ENCODE results near the gene PLEKHH3. TPM values are rescaled to one million over a fixed set of nuclear protein-coding genes. Genes with fewer than 3 reads are reported as not detected.
A peak's percentile ranks its signal among the peaks of the same experiment; 100 is the strongest.

The PLEKHH3 gene
- total and polyA plus RNA-seq, 2 of the 4 experiments (the other 2 are of a cell fraction) = 2.9 to 10.5 TPM

DNA sequence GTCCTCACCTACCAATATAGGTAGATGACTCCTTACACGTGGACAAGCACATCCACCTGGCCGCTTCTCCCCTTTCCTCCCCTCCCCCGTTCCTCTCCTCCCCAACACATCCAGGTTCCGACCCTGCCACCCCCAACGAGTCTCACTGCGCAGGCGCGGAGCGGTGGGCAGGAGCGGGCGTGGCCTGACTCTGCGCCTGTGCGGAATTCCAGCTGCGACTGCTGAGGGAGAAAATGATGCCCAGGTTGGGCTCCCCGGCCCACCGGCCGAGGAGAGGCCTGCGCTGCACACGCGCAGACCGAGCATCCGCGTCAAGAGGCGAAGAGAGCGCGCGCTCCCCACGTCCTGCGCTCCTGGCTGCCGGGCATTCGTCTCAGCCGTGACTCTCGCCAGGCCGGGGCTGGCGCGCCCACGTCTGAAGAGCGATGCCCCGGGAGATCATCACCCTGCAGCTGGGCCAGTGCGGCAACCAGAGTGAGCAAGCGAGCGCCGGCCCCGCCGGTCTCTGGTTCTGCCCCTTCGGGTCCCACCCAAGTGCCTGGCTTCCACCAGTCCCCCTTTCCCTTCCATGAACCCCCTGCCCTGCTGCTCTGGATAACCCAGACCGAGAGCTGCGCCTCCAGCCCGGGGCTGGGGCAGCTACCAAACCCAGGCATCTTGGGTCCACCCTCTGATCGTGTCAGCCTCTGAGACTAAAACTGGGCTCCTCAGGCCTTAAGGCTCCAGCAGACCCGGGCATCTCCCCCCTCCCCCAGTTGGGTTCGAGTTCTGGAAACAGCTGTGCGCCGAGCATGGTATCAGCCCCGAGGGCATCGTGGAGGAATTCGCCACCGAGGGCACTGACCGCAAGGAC is 17.5 kb downstream of the PLEKHH3 start, which contains the start of gene TUBG2:
TSS of gene TUBG2 (plus strand) at position 206 of the 853 bp plus-strand sequence. CDS start at position 426, 220 bp downstream.
- Histone ChIP-seq H3K27ac (ENCODE audit: insufficient read depth, low read length) (peak within 1 kb of the TSS; percentile 61), H3K36me3 (ENCODE audit: control insufficient read depth, insufficient read depth, low read length) (peaks cover 8% of the 10 kb centered on the region; the same call in 1 of the 2 replicates), H4K91ac (ENCODE audit: insufficient read depth, low read depth, low read length) (peak within 1 kb of the TSS; percentile 72), H3K4me2 (ENCODE audit: low read depth, low read length) (peak within 1 kb of the TSS; percentile 96), H3K9me3 (ENCODE audit: control insufficient read depth, insufficient read depth, low read length) (no peaks in the 10 kb centered on the region), H3K4me3 (ENCODE audit: insufficient read depth, low read depth, low read length) (peak within 1 kb of the TSS; percentile 66), H3K4me1 (ENCODE audit: control insufficient read depth, insufficient read depth, low read length) (peaks cover 9% of the 10 kb centered on the region), H2BK15ac (ENCODE audit: low read depth, low read length) (peak within 1 kb of the TSS; percentile 61; the same call in 1 of the 3 replicates), H2AK9ac (replicated peaks; ENCODE audit: low read depth, low read length, poor library complexity) (peak within 1 kb of the TSS; percentile 87), H4K8ac (ENCODE audit: low read depth in 2 of 2, low read length in 2 of 2) (peak within 1 kb of the TSS; percentile 77 to 97), H3K4ac (ENCODE audit: low read depth, low read length) (peak within 1 kb of the TSS; percentile 95), H3K56ac (ENCODE audit: extremely low read depth, insufficient read depth, low read length) (peak within 1 kb of the TSS; percentile 25; the same call in 1 of the 2 replicates), H3K9ac (ENCODE audit: low read depth, low read length) (peak within 1 kb of the TSS; percentile 73), H2BK20ac (ENCODE audit: low read depth, low read length) (no peak within 1 kb of the TSS), H3K14ac (replicated peaks; ENCODE audit: low read depth, low read length) (peak within 1 kb of the TSS; percentile 86), H2AFZ (replicated peaks; ENCODE audit: low read length, poor library complexity) (peak within 1 kb of the TSS; percentile 94), H3K79me1 (ENCODE audit: low read depth in 1 of 2, low read length in 2 of 2) (peaks cover 4 to 28% of the 10 kb centered on the region in 2 experiments; a peak in 2 of 4 replicates), H2AK5ac (ENCODE audit: low read depth, low read length) (peak within 1 kb of the TSS; percentile 74), H3K23ac (ENCODE audit: low read depth, low read length) (peak within 1 kb of the TSS; percentile 13; the same call in 1 of the 2 replicates), H2BK120ac (ENCODE audit: low read depth, low read length) (peak within 1 kb of the TSS; percentile 69; the same call in 1 of the 2 replicates), H4K20me1 (ENCODE audit: insufficient read depth, low read length) (no peaks in the 10 kb centered on the region), H3K9me1 (ENCODE audit: insufficient read depth, low read length) (peaks cover 15% of the 10 kb centered on the region), H2BK5ac (ENCODE audit: low read depth, low read length, poor library complexity, severe bottlenecking) (peak within 1 kb of the TSS; percentile 35), H3K18ac (ENCODE audit: low read depth, low read length) (peak within 1 kb of the TSS; percentile 81), H3K27me3 (ENCODE audit: control insufficient read depth, insufficient read depth, low read length) (peaks cover 2% of the 10 kb centered on the region), H4K5ac (ENCODE audit: low read depth, low read length) (peak within 1 kb of the TSS; percentile 98)
- in situ Hi-C loops (cut with MboI; ENCODE audit: low sequenced_read_pairs) = no loop called here
- no TSS peak for BruUV-seq (replicated peaks)
- ATAC-seq (ENCODE audit: low read depth) (peak; percentile 95), DNase-seq (peak; percentile 87)
- CTCF ChIA-PET = interaction anchor here (1.1 to 1.6 kb wide), 2 partner anchors 24 to 81 kb away, joined by 3 read pairs; no protein-coding TSS in a partner anchor
- dilution Hi-C loops (cut with HindIII; ENCODE audit: low sequenced_read_pairs, unreplicated experiment) = no loop called here
- POLR2A ChIA-PET (ENCODE audit: unreplicated experiment) = no interaction called here
- intact Hi-C loops (cut with micrococcal nuclease) = loop anchor here (5.0 kb wide), 1 partner anchor 52 kb away; the partner anchor contains the start of genes RETREG3 and TUBG1
- TF ChIP-seq MXI1 (IDR thresholded peaks at IDR 0.05; ENCODE audit: borderline replicate concordance, low read depth, low read length) (peak; percentile 58; the same call in 1 of the 2 replicates), MAZ (IDR thresholded peaks at IDR 0.05; ENCODE audit: borderline replicate concordance, low read depth, low read length) (peak; percentile 55; the same call in 1 of the 2 replicates), RFX5 (IDR thresholded peaks at IDR 0.05; ENCODE audit: low read depth, low read length) (no peak)
- 1% methylated on average over 26 of the region's 59 CpGs; no CpG with 5 or more reads in 1 of the 2 experiments for WGBS, 2 experiments (ENCODE audit: extremely low coverage in 2 of 2, insufficient read length in 1 of 2)
